Peyer's patch (tissue), 4 donors: ENCODE results near the gene PSG6.
"Not testable (repeated sequence)": the region's sequence is repeated elsewhere in the genome, so short reads cannot be mapped to it uniquely, and the experiment has no call there.

ENCODE experiments used
- CTCF ChIP-seq, 6 experiments: fragments of 450-650 bp in 4 of 6; fragments of 200-600 bp in 2 of 6; sonication (generic) in 1 of 6; IDR thresholded peaks; one replicate each; pipeline ENCODE4 v1.5.1; 2017 to 2019; ENCODE audit warnings: antibody characterized with exemption in 6 of 6, mild to moderate bottlenecking in 3 of 6, moderate library complexity in 1 of 6
- POLR2A ChIP-seq, 2 donors: fragments of 450-650 bp; IDR thresholded peaks; one replicate each; pipeline ENCODE4 v1.5.1; 2017; ENCODE audit warnings: antibody characterized with exemption in 2 of 2, mild to moderate bottlenecking in 2 of 2, moderate library complexity in 2 of 2

- TF ChIP-seq CTCF, POLR2A (IDR thresholded peaks at IDR 0.05): not testable (repeated sequence)
Observed at GRCh38 chr19:42934183-42934582, 16.5 kb upstream of the PSG6 start.
